Measurements from ENCODE around the gene RAB8A.

Gene RAB8A

GRCh38 chr19:16144216-16144581 lies 32.5 kb downstream of the RAB8A start:
- no peak for TF ChIP-seq CTCF (IDR thresholded peaks at IDR 0.05)

- TF ChIP-seq CTCF (IDR thresholded peaks at IDR 0.05): no peak
These were observed 34.4 kb downstream of the RAB8A start for GRCh38 chr19:16146112-16146511.

- TF ChIP-seq CTCF (IDR thresholded peaks at IDR 0.05): no peak
These were observed 36.9 kb downstream of the RAB8A start for GRCh38 chr19:16148443-16149229.

- TF ChIP-seq CTCF (IDR thresholded peaks at IDR 0.05): no peak
These were observed 42.1 kb downstream of the RAB8A start for GRCh38 chr19:16153582-16154336.

- no peak for TF ChIP-seq CTCF (IDR thresholded peaks at IDR 0.05)
These were observed 42.9 kb downstream of the RAB8A start for GRCh38 chr19:16154557-16154956.

GRCh38 chr19:16155128-16155527 lies 43.4 kb downstream of the RAB8A start:
- no peak for TF ChIP-seq CTCF (IDR thresholded peaks at IDR 0.05)

GRCh38 chr19:16156904-16157303 lies 45.2 kb downstream of the RAB8A start:
- TF ChIP-seq CTCF (IDR thresholded peaks at IDR 0.05): no peak
